22Rv1 (cell line): ENCODE measurements around the gene COP1.

Source experiments
- H3K27ac ChIP-seq: fragments of 450-650 bp; 2 replicates; pipeline ENCODE4 v1.5.1; 2017
- CTCF ChIP-seq: fragments of 450-650 bp; IDR thresholded peaks from 2 replicates; pipeline ENCODE4 v1.5.1; 2017; ENCODE audit warnings: mild to moderate bottlenecking
- ZFX ChIP-seq: fragments of 450-650 bp; IDR thresholded peaks from 2 replicates; pipeline ENCODE4 v1.6.1; 2017; ENCODE audit warnings: antibody characterized with exemption, borderline replicate concordance

Gene COP1

DNA sequence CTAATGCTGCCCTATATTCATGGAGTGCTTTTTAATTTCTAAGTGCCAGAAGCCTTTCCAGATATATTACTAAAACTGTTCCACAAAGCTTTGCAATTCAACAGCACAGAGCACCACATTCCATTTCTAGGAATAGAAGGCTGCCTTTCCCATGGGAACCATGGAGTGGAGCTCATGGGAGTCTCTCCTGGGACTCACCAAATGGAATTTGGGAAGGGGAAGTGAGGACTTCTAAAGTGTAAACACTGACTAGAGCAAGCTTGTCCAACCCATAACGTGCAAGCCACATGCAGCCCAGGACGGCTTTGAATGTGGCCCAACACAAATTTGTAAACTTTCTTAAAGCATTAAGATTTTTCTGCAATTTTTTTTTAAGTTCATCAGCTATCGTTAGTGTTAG, 273.3 kb downstream of the COP1 start:
- no peak overlapping the region for H3K27ac ChIP-seq
- no peak for TF ChIP-seq ZFX
- no peak for TF ChIP-seq CTCF

GRCh38 chr1:175927944-175928343, 279.1 kb downstream of the COP1 start:
- H3K27ac ChIP-seq: no peak overlapping the region
- no peak for TF ChIP-seq ZFX
- no peak for TF ChIP-seq CTCF

- TF ChIP-seq ZFX: no peak
- no peak overlapping the region for H3K27ac ChIP-seq
Measured at GRCh38 chr1:175922254-175922881, 284.7 kb downstream of the COP1 start.

DNA sequence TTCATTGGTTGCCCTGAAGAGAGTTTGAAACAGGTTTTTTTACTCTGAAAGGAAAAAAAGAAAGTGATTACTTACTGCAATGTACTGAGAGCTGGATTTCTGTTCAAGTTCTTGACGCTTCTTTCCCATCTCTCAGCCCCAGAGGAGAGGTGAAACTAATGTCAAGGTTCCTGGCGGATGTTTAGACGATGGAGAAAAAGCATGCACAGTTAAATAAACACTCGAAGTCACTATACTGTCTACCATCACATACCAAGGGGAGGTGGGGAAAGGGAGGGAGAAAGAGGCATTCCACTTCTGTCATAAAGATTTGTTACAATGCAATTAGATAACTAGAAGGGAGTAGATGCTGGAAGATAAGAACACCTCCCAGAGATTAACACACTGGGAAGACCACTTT, 286.7 kb downstream of the COP1 start:
- no peak for TF ChIP-seq CTCF
- TF ChIP-seq ZFX: no peak
- H3K27ac ChIP-seq: no peak overlapping the region

DNA sequence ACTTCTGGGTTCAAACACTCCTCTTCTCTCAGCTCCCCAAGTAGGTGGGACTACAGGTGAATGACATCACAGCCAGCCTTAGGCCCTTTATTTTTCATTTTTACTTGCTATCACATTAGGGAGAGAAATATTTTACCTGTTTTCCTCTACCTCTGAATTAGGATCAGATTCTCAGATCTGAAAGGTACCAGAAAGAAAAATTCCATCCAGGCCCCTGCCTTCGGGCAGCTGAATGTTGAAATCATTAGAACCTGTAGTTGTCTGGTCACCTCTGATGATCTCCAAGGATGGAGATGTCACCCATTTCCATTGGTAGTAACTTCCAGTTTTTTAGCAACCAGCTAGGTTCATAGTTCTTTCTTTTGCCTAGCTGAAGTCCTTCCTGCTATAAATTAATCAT, 288.1 kb downstream of the COP1 start:
- TF ChIP-seq CTCF (no peak), ZFX (no peak)
- H3K27ac ChIP-seq: no peak overlapping the region

GRCh38 chr1:175918364-175918801, 288.7 kb downstream of the COP1 start:
- no peak overlapping the region for H3K27ac ChIP-seq
- TF ChIP-seq ZFX: no peak
- TF ChIP-seq CTCF: no peak

DNA sequence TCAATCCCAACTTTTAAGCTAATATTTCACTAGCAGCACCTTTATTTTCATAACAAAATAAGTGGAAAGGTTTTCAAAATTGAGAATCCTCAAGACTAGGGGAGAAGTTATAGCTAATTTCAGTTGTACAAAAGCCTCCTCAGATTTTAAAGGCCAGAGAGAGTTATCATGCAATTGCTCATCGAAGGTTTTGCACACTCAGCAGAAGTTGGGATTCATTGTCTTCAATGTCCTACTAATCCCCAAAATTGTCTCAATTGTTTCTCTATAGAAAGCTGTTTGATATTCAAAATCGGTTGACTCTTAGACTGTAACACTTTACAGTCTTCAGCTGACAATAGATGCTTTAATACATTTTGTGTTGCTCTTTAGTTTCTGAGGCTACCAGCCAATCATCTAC, 293.0 kb downstream of the COP1 start:
- H3K27ac ChIP-seq: no peak overlapping the region
- TF ChIP-seq CTCF: no peak
- no peak for TF ChIP-seq ZFX

- TF ChIP-seq ZFX (no peak), CTCF (no peak)
- no peak overlapping the region for H3K27ac ChIP-seq
Measured at GRCh38 chr1:175911138-175911537, 295.9 kb downstream of the COP1 start.
